ENCODE measurements around the gene PTTG1IP.

PTTG1IP gene

DNA sequence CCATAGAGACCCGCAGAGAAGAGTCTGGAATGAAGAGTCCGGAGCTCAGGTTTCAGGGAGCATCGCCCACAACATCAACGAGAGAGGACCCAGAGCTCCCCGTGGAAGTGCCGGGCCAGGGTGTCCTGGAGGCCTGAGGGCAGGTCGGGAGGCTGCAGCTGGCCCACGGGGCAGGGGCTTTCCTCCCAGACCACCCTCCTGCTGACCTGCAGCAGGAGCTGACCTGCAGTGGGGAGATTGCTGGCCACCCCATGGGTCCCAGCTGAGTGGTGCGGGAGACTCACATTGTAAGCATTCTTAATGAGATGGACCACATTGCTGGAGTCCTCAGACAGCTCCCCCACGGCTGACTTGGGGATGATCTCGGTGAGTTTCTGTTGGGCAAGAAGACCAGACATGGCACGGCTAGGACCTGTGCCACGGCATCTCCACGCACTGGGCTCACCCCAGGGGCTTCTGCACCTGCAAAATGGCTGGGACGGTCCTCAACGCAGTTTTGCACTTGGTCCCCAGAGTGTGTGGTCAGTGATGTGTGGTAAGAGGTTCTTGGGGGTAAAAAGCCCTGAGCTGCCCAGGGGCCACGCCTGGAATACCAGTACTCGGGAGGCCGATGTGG is 21.3 kb upstream of the PTTG1IP start:
- no peak overlapping the region for H3K4me3 Mint-ChIP-seq
- no peak for ATAC-seq (ENCODE audit: low read depth)
- no peaks in the 10 kb centered on the region for H3K27me3 Mint-ChIP-seq
- H3K36me3 Mint-ChIP-seq = peaks cover 7% of the 10 kb centered on the region
- H3K9me3 Mint-ChIP-seq = no peaks in the 10 kb centered on the region
- peaks cover 7% of the 10 kb centered on the region for H3K4me1 Mint-ChIP-seq
- H3K27ac Mint-ChIP-seq = no peak overlapping the region
- no peak for DNase-seq (ENCODE audit: low spot score in 2 of 2)

DNA sequence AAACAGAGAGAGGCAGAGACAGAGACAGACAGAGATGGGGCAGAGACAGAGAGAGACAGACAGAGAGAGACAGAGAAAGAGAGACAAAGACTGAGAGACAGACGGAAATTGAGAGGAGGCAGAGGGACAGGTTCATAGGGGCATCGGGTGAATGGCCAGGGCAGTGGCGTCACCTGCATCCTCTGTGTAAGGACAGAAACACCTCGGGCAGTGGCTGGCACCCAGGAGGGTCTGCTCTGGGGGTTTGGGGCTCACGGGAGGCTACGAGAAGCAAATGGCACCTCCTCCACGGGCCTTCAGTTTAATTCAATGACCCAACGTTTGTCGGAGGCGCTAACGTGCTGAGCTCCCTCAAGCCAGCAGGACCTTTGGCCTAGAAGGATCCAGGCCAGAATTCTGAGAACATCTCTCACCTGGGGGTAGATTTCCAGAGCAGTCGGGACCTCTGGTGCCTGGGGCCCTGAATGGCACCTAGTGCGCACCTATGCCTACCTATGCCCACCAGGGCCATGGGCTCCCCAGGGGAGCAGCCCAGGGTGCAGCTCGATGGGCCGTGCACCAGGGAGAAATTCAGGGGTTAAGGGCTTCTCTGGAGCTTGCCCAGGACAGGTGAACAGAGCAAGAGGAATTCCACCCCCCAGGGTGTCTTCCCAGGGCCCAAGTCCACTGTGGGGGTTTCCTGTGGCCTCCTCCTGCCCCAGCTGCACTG is 20.6 kb upstream of the PTTG1IP start:
- Mint-ChIP-seq H3K4me3 (no peak overlapping the region), H3K9me3 (no peaks in the 10 kb centered on the region), H3K27me3 (no peaks in the 10 kb centered on the region), H3K27ac (peak overlapping the region; percentile 35), H3K36me3 (peaks cover 5% of the 10 kb centered on the region), H3K4me1 (peaks cover 7% of the 10 kb centered on the region)
- DNase-seq (ENCODE audit: low spot score in 2 of 2) (no peak), ATAC-seq (ENCODE audit: low read depth) (no peak)

DNA sequence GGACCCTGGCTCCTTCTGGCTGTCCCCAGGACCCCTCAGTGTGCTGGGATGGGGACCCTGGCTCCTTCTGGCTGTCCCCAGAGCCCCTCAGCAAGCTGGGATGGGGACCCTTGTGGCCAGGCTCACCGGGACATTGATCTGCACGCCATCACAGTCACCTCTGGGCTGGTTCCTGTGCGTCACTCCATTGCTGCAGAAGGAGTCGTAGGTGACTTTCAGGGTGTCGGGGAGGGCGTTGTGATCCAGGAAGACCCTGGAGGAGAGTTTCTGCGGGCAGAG is 19.7 kb upstream of the PTTG1IP start:
- Mint-ChIP-seq H3K36me3 (peaks cover 5% of the 10 kb centered on the region), H3K4me1 (peaks cover 7% of the 10 kb centered on the region), H3K27me3 (no peaks in the 10 kb centered on the region), H3K9me3 (no peaks in the 10 kb centered on the region), H3K27ac (no peak overlapping the region), H3K4me3 (no peak overlapping the region)
- no peak for ATAC-seq (ENCODE audit: low read depth)
- DNase-seq (ENCODE audit: low spot score in 2 of 2) = no peak

DNA sequence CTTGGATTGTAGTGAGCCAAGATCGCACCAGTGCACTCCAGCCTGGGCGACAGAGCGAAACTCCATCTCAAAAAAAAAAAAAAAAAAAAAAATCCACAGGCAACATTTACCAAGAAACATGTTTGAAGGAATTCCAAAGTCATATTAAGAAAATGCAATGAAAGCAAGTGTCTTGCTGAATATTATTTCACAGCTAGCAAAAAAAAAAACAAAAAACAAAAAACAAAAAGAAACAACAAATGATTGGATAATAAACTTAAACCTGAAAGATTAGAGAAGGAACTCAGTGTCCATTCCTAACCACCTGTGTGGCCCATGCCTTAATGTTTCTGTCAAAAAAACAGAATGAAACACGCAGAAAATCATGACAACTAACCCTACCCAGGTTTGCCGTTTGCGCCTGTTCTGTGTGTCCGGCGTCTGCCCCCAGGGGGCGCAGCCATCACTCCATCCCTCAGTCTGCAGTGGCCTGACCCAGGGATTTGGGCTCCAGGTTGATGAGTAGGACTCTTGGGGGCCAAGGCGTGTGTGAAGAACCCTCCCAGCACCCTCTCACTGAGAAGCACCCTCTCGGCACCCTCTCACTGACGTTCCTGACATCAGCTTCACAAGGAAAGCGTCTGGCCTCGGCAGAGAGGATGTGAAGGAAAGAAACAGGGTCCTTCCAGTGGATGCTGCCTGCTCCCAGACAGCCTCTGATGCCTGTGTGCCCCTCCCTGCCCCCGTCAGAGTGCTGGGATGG is 19.2 kb upstream of the PTTG1IP start:
- DNase-seq (ENCODE audit: low spot score in 2 of 2) = peak; percentile 72 to 77
- H3K36me3 Mint-ChIP-seq = peaks cover 5% of the 10 kb centered on the region
- peaks cover 6% of the 10 kb centered on the region for H3K4me1 Mint-ChIP-seq
- H3K4me3 Mint-ChIP-seq = no peak overlapping the region
- H3K27me3 Mint-ChIP-seq = no peaks in the 10 kb centered on the region
- peak; percentile 88 for ATAC-seq (ENCODE audit: low read depth)
- no peaks in the 10 kb centered on the region for H3K9me3 Mint-ChIP-seq
- no peak overlapping the region for H3K27ac Mint-ChIP-seq

DNA sequence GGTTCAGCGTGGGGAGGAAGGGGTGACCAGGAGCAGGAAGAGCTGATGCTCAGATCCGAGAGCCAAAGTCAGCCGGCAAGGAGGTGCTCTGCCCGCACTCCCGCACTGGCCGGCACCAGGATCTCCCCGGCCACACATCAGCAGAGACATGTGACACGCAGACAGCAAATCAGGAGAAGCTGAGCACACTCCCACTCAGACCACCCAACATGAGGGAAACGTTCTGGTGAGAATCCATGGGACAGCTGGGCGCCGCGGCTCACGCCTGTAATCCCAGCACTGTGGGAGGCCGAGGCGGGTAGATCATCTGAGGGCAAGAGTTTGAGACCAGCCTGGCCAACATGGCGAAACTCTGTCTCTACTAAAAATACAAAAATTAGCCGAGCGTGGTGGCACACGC is 18.6 kb upstream of the PTTG1IP start:
- H3K27ac Mint-ChIP-seq = no peak overlapping the region
- H3K27me3 Mint-ChIP-seq = no peaks in the 10 kb centered on the region
- H3K9me3 Mint-ChIP-seq = no peaks in the 10 kb centered on the region
- H3K36me3 Mint-ChIP-seq = peaks cover 6% of the 10 kb centered on the region
- peaks cover 7% of the 10 kb centered on the region for H3K4me1 Mint-ChIP-seq
- no peak overlapping the region for H3K4me3 Mint-ChIP-seq
- ATAC-seq (ENCODE audit: low read depth) (no peak), DNase-seq (ENCODE audit: low spot score in 2 of 2) (no peak)

DNA sequence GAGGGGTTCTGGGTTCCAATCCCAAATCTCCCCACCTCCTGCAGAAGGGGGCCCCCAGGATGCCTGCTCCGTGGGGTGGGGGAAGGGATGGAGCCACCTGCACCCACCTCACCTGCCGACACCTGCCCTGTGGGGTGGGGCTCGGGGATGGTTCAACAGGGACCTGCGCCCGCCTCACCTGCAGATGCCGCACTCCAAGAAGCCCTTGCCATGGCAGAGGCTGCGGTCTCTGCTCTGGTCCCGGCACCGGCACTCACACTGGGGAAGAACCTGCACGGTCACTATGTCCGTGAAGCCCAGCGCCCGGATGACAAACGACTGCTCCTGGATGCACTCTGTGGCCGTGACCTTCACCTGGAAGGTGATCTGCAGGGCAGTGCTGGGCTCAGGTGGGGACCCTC is 18.1 kb upstream of the PTTG1IP start:
- Mint-ChIP-seq H3K4me3 (no peak overlapping the region), H3K36me3 (peaks cover 6% of the 10 kb centered on the region), H3K4me1 (peaks cover 7% of the 10 kb centered on the region), H3K9me3 (no peaks in the 10 kb centered on the region), H3K27ac (no peak overlapping the region), H3K27me3 (no peaks in the 10 kb centered on the region)
- no peak for ATAC-seq (ENCODE audit: low read depth)
- DNase-seq (ENCODE audit: low spot score in 2 of 2) = no peak

DNA sequence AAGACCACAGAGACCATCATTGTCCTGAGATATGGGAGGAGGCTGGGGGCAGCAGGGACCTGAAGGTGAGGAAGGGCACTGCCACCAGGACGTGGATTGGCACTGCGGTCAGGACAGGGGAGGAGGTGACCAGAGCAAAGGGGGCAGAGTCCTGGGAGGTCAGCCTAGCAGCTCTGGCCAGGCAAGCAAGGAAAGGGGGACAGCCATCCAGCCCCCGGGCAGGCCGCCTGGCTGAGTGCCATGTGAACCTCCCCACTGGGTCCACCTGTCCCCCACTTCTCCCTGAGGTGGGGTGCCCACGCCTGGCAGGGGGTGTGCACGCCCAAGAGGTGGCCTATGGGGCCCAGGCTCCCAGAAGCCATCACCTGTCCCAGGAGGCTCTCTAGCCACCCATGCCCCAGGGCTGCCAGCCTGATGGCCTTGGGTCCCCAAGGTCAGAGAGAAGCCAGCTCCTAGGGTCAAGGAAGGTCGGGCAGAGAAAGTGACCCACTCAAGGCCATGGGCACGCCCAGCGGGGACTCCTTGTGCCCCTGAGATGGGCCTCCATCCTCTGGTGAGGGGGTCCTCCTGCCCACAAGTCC is 17.6 kb upstream of the PTTG1IP start:
- DNase-seq (ENCODE audit: low spot score in 2 of 2) = no peak
- no peaks in the 10 kb centered on the region for H3K9me3 Mint-ChIP-seq
- peaks cover 6% of the 10 kb centered on the region for H3K36me3 Mint-ChIP-seq
- no peak overlapping the region for H3K4me3 Mint-ChIP-seq
- no peaks in the 10 kb centered on the region for H3K27me3 Mint-ChIP-seq
- no peak overlapping the region for H3K27ac Mint-ChIP-seq
- H3K4me1 Mint-ChIP-seq = peaks cover 7% of the 10 kb centered on the region
- ATAC-seq (ENCODE audit: low read depth) = no peak

DNA sequence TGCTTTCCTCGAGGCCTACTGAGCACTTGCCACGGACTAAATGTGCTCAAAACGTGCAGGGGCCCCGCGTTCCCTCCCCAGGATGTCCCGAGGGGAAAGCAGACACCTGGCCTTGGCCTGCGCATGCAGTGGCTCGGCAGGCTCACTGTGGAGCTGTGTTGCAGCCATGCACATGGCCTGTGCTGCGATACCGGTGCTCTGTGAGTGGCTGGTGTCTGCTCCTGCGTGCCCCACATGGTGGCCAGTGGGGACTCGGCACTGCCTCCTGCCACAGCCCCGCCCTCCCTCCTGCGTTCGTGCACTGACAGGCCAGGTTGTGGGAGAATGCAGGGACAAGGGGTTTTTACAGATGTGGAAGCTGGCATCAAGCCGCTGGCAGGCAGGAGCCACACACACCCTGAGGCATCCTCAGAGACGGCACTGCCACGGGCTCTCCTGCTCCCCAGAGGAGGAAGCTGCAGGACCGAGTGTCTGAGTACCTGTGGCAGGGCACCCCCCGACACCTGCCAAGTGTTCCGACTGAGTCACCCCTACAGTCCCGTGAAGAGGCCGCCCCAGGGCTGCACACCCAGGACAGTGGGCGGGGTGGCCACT is 16.9 kb upstream of the PTTG1IP start:
- DNase-seq (ENCODE audit: low spot score in 2 of 2) = no peak
- H3K4me1 Mint-ChIP-seq = peaks cover 7% of the 10 kb centered on the region
- ATAC-seq (ENCODE audit: low read depth) = no peak
- H3K9me3 Mint-ChIP-seq = no peaks in the 10 kb centered on the region
- no peak overlapping the region for H3K4me3 Mint-ChIP-seq
- H3K27ac Mint-ChIP-seq = no peak overlapping the region
- H3K27me3 Mint-ChIP-seq = no peaks in the 10 kb centered on the region
- H3K36me3 Mint-ChIP-seq = peaks cover 8% of the 10 kb centered on the region

DNA sequence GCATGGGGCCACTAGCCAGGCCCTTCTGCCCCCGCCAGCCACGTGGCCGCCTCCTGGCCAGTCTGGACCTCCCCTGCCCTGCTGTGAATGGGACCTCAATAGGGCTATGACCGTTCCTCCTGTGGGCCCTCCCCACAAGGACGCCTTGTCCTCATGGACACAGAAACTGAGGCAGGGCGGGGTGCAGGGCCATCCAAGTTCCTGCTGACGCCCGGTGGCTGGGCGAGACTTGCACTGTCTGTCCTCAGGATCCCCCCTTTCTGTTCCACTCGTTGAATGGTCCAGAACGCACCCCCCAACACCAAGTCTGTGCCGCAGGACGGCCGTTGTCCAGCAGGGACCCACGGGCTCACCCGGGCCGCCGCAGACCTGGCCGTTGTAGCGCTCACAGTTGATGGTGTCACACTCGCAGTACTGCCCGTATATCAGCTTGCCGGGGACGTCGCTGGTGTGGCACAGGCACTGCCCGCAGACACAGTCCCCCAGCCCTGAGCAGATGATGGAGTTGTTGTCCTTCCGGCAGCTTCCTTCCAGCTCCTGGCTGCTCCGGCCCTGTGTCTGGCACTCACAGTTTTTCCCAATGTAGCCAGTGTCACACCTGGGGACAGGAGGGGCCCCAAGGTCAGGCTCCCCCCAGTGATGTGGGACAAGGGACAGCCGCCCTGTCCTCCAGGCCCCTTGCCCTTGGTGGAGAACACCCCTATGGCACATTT is 16.3 kb upstream of the PTTG1IP start:
- no peak for ATAC-seq (ENCODE audit: low read depth)
- no peaks in the 10 kb centered on the region for H3K27me3 Mint-ChIP-seq
- no peak overlapping the region for H3K4me3 Mint-ChIP-seq
- no peak overlapping the region for H3K27ac Mint-ChIP-seq
- no peaks in the 10 kb centered on the region for H3K9me3 Mint-ChIP-seq
- no peak for DNase-seq (ENCODE audit: low spot score in 2 of 2)
- peaks cover 7% of the 10 kb centered on the region for H3K4me1 Mint-ChIP-seq
- peaks cover 10% of the 10 kb centered on the region for H3K36me3 Mint-ChIP-seq

DNA sequence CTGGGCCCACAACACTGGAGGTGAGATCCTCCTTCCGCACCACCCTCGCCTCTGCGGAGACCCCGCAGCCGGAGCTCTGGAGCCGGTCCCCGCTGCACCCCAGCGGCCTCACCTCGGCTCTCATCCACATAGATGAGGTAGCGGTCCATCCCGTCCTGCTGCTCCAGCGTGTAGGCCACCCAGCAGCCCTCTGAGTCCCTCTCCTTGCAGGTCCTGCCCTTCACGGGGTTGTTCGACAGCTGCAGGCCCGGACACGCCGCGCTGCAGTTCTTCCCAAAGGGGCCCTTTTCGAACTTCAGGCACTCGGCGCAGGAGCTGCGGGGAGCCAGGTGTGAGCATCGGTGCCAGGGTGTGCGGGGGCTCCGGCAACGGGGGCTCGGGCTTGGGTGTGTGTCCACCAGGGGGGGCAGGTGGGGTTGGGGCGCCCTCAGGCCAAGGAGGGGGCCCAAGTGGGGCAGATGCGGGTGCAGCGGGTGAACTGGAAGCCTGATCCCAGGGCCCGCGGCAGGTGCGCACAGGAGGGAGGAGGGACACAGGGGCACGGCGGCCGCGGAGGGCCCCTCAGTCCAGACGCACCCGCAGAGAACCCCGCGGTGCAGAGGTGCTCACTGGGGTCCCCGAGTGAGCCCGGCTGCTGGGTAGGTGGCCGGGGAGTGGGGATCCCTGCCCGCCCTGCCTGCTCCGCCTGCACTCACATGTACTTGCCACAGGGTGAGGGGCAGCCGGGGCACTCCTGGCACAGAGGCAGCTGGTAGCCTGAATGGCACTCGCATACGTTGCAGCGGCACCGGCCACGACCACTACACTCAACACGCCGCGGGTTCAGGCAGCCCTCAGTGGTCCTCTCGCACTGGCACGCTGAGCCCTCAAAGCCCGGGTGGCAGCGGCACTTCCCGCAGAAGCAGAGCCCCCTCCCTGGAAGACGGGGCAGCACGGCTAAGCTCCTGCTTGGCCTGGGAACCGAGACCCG is 15.4 kb upstream of the PTTG1IP start:
- no peaks in the 10 kb centered on the region for H3K9me3 Mint-ChIP-seq

DNA sequence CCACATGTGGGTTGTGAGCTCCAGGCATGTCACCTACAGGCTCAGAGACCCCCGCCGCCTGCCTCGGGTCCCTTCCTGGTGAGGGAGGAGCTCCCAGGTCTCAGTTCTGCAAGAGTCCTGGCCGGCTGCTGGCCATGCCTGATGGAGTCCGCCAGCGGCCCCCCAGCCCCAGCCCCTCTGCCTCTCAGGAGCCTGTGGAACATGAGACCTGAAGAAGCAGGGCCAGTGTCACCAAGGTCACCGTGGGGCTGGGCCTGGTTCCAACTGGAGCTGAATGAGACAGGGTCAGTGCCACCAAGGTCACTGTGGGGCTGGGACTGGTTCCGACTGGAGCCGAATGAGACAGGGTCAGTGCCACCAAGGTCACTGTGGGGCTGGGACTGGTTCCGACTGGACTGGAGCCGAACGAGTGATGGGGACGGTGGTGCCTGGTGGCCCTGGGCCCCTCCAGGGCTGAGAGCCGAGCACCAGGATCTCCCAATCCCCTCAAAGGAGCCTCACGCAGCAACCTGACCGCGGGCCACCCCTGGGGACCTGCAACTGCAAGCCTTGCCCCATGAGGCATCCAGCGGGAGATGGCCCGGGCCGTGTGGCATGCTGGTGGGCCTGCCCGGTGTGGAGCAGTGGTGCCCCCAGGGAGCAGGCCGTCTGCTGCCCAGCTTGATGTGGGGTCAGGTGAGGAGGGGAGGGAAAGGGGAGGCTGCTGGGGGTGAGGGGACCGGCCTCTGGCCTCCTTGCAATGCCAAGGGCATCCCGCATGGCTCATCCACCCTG is 14.5 kb upstream of the PTTG1IP start:
- Mint-ChIP-seq H3K36me3 (peaks cover 11% of the 10 kb centered on the region), H3K27ac (no peak overlapping the region)

More for the DNA sequence above, 15.4 kb upstream of the PTTG1IP start:
- H3K36me3 Mint-ChIP-seq = peaks cover 14% of the 10 kb centered on the region
- no peak overlapping the region for H3K4me3 Mint-ChIP-seq
- ATAC-seq (ENCODE audit: low read depth) = no peak
- H3K27me3 Mint-ChIP-seq = no peaks in the 10 kb centered on the region
- no peak for DNase-seq (ENCODE audit: low spot score in 2 of 2)
- H3K4me1 Mint-ChIP-seq = peaks cover 6% of the 10 kb centered on the region
- H3K27ac Mint-ChIP-seq = no peak overlapping the region

DNA sequence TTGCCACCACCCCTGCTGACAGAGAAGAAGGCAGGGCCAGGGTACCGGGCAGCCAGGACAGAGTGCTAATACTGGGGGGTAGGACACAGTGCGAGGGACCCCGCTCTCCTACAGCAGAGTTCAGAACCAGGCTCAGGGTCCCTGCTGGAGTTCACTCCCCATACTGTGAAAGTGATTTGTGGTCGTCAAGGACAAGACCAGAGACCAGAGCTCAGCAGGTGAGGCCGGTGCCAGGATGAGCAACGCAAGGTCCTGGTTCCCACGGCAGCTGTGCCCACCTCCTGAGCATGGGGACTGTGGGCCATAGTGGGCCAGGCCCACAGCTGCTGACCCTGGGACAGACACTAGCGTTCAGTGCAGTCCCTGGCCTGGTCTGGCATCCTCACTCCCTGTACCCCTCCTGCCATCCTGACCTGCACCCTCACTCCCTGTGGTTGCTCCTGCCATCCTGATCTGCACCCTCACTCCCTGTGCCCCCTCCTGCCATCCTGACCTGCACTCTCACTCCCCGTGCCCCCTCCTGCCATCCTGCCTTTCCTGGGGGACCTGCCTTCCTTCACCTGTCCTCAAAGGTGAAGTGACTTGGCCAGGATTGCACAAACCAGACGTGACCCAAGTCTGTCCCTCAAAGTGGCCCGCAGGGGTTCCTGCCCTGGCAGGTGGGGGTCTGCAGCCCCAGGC is 13.8 kb upstream of the PTTG1IP start:
- ATAC-seq (ENCODE audit: low read depth) (no peak), DNase-seq (ENCODE audit: low spot score in 2 of 2) (no peak)
- Mint-ChIP-seq H3K4me1 (peaks cover 5% of the 10 kb centered on the region), H3K9me3 (no peaks in the 10 kb centered on the region), H3K27ac (no peak overlapping the region), H3K36me3 (peaks cover 11% of the 10 kb centered on the region), H3K4me3 (no peak overlapping the region), H3K27me3 (no peaks in the 10 kb centered on the region)

More for the DNA sequence above, 14.5 kb upstream of the PTTG1IP start:
- ATAC-seq (ENCODE audit: low read depth) (no peak), DNase-seq (ENCODE audit: low spot score in 2 of 2) (no peak)
- H3K4me3 Mint-ChIP-seq = no peak overlapping the region
- no peaks in the 10 kb centered on the region for H3K27me3 Mint-ChIP-seq
- no peaks in the 10 kb centered on the region for H3K9me3 Mint-ChIP-seq
- peaks cover 2% of the 10 kb centered on the region for H3K4me1 Mint-ChIP-seq

Measured in memory B cell (primary cell).